Calu3 (cell line): Measurements from ENCODE around the gene IGFBP4. TPM values are rescaled to one million over a fixed set of nuclear protein-coding genes. Genes with fewer than 3 reads are reported as not detected.

Source experiments
- BruUV-seq: library from RNA; stranded (reverse); fragments of 400-500 nt; replicated peaks from 2 replicates; lab custom pipeline; 2021; lab: Mats Ljungman, UMichigan
- CTCF ChIA-PET: fragments of 300-600 bp; sonication (Branson Sonifier 250); formaldehyde crosslinking; loops from one replicate; lab custom pipeline; 2022; ENCODE audit warnings: antibody characterized with exemption; lab: Charles Lee
- DNase-seq: peaks from one replicate; pipeline ENCODE4 v3.0.0; 2022
- H3K27ac Mint-ChIP-seq: one replicate; pipeline ENCODE4 v1.8.0; 2022; ENCODE audit warnings: mixed read lengths; ENCODE audit not compliant: unreplicated experiment
- H3K27me3 Mint-ChIP-seq: one replicate; pipeline ENCODE4 v1.8.0; 2022; ENCODE audit warnings: mixed read lengths; ENCODE audit not compliant: unreplicated experiment
- H3K36me3 Mint-ChIP-seq: one replicate; pipeline ENCODE4 v1.8.0; 2022; ENCODE audit warnings: mild to moderate bottlenecking, moderate library complexity, mixed read lengths; ENCODE audit not compliant: insufficient read depth, unreplicated experiment
- H3K4me1 Mint-ChIP-seq: one replicate; pipeline ENCODE4 v1.8.0; 2022; ENCODE audit warnings: mild to moderate bottlenecking, low read depth, mixed read lengths; ENCODE audit not compliant: unreplicated experiment
- H3K4me3 Mint-ChIP-seq: one replicate; pipeline ENCODE4 v1.8.0; 2022; ENCODE audit warnings: mild to moderate bottlenecking, low read depth, moderate library complexity, mixed read lengths; ENCODE audit not compliant: unreplicated experiment
- H3K9me3 Mint-ChIP-seq: one replicate; pipeline ENCODE4 v1.8.0; 2022; ENCODE audit warnings: low read depth, mixed read lengths; ENCODE audit not compliant: unreplicated experiment
- CTCF ChIP-seq: fragments of 200-600 bp; IDR thresholded peaks from one replicate; pipeline ENCODE4 v1.8.0; 2022; ENCODE audit warnings: antibody characterized with exemption; ENCODE audit not compliant: unreplicated experiment
- intact Hi-C: fragments of 100-400 bp; cut with micrococcal nuclease; formaldehyde crosslinking; loops from one replicate; pipeline ENCODE4 v1.10.0; 2022; ENCODE audit not compliant: unreplicated experiment
- total RNA-seq: library from RNA; stranded (reverse); gene quantifications from 2 replicates; pipeline ENCODE4 v1.2.3, GENCODE V29; 2022

The IGFBP4 gene
- total RNA-seq, 1 experiment from 2014 or later, result 33.9 TPM

GRCh38 chr17:40478486-40478885 lies 35.2 kb downstream of the IGFBP4 start:
- H3K27ac Mint-ChIP-seq, result no peak overlapping the region
- CTCF ChIA-PET, result interaction anchor here (0.5 to 53.1 kb wide), 7 partner anchors 8 to 995 kb away, joined by 5 to 4142 read pairs (median 155); partner anchors contain the start of genes CCR7, IGFBP4 and TNS4
- TF ChIP-seq CTCF, result no peak

GRCh38 chr17:40479754-40480480 lies 36.7 kb downstream of the IGFBP4 start:
- intact Hi-C loops, result loop anchor here (5.0 kb wide), 1 partner anchor 123 kb away; no protein-coding TSS in a partner anchor

More at GRCh38 chr17:40478486-40478885, 35.2 kb downstream of the IGFBP4 start:
- no TSS peak for BruUV-seq
- Mint-ChIP-seq H3K4me1 (peaks cover 20% of the 10 kb centered on the region), H3K27me3 (peaks cover 36% of the 10 kb centered on the region), H3K4me3 (no peak overlapping the region), H3K36me3 (peaks cover 9% of the 10 kb centered on the region), H3K9me3 (peaks cover 2% of the 10 kb centered on the region)
- intact Hi-C loops, result loop anchor here (5.0 kb wide), 1 partner anchor 121 kb away; no protein-coding TSS in a partner anchor
- no peak for DNase-seq

GRCh38 chr17:40480501-40481003 lies 37.3 kb downstream of the IGFBP4 start:
- Mint-ChIP-seq H3K36me3 (peaks cover 9% of the 10 kb centered on the region), H3K4me3 (no peak overlapping the region), H3K4me1 (peaks cover 25% of the 10 kb centered on the region), H3K27ac (no peak overlapping the region), H3K9me3 (peaks cover 2% of the 10 kb centered on the region), H3K27me3 (peaks cover 36% of the 10 kb centered on the region)
- peak; percentile 91 for DNase-seq
- no peak for TF ChIP-seq CTCF
- no TSS peak for BruUV-seq
- CTCF ChIA-PET, result interaction anchor here (0.6 to 53.1 kb wide), 21 partner anchors 9 to 1311 kb away, joined by 3 to 4142 read pairs (median 5); partner anchors contain the start of genes CCR7, IGFBP4, TNS4 and TOP2A
- intact Hi-C loops, result no loop called here

More at GRCh38 chr17:40479754-40480480, 36.7 kb downstream of the IGFBP4 start:
- BruUV-seq, result no TSS peak
- DNase-seq, result no peak
- Mint-ChIP-seq H3K27me3 (peaks cover 36% of the 10 kb centered on the region), H3K4me3 (no peak overlapping the region), H3K27ac (no peak overlapping the region), H3K9me3 (peaks cover 2% of the 10 kb centered on the region), H3K4me1 (peaks cover 20% of the 10 kb centered on the region), H3K36me3 (peaks cover 9% of the 10 kb centered on the region)
- CTCF ChIA-PET, result interaction anchor here (0.6 to 53.1 kb wide), 24 partner anchors 10 to 1310 kb away, joined by 3 to 4142 read pairs (median 4); partner anchors contain the start of genes CCR7, IGFBP4, TNS4 and TOP2A
- no peak for TF ChIP-seq CTCF

GRCh38 chr17:40481106-40481505 lies 37.9 kb downstream of the IGFBP4 start:
- CTCF ChIA-PET, result interaction anchor here (0.8 to 53.1 kb wide), 10 partner anchors 9 to 699 kb away, joined by 3 to 4142 read pairs (median 6); partner anchors contain the start of genes CCR7, IGFBP4 and TNS4
- DNase-seq, result no peak
- Mint-ChIP-seq H3K4me3 (no peak overlapping the region), H3K27me3 (peaks cover 36% of the 10 kb centered on the region), H3K9me3 (peaks cover 2% of the 10 kb centered on the region), H3K27ac (no peak overlapping the region), H3K36me3 (peaks cover 7% of the 10 kb centered on the region), H3K4me1 (peaks cover 30% of the 10 kb centered on the region)
- intact Hi-C loops, result no loop called here
- TF ChIP-seq CTCF, result no peak
- BruUV-seq, result no TSS peak
